Stimulated activated CD4-positive, alpha-beta T cell treated with anti-CD3 and anti-CD28 coated beads, Interleukin-1b, Interleukin-23, amount 100 ng/mL, for 24 hours (primary cell): Measurements from ENCODE around the gene TAF11L13.
"Not testable (repeated sequence)": the region's sequence is repeated elsewhere in the genome, so short reads cannot be mapped to it uniquely, and the experiment has no call there.

Experiments used
- DNase-seq, 4 experiments: peaks; one replicate each; pipeline ENCODE4 v3.0.0-alpha.2; 2020; ENCODE audit warnings: low read depth in 4 of 4, low spot score in 1 of 4

Gene TAF11L13

DNA sequence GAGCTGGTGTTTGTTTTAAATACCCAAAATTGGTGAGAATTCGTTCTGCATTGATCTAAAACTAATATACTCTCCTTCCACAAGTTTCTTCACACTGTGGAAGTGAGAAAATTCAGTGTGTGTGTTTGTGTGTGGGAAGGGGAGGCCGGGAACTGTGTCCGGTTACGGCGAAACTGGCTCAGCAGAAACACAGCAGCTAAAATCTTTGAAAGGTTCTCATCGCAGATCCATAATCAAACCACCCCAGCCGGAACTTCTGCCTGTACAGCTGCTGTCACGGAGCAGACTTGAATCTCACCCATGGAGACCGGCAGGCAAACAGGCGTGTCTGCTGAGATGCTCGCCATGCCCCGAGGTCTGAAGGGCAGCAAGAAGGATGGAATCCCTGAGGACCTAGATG lies at the start of gene TAF11L13:
TSS of gene TAF11L13 (plus strand) at position 301 of the 400 bp plus-strand sequence.
- DNase-seq = not testable (repeated sequence)

DNA sequence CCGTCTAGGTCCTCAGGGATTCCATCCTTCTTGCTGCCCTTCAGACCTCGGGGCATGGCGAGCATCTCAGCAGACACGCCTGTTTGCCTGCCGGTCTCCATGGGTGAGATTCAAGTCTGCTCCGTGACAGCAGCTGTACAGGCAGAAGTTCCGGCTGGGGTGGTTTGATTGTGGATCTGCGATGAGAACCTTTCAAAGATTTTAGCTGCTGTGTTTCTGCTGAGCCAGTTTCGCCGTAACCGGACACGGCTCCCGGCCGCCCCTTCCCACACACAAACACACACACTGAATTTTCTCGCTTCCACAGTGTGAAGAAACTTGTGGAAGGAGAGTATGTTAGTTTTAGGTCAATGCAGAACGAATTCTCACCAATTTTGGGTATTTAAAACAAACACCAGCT lies 46.2 kb upstream of the TAF11L13 start, which contains the start of gene TAF11L7:
TSS of gene TAF11L7 (minus strand) at position 101 of the 400 bp plus-strand sequence.
- not testable (repeated sequence) for DNase-seq

- DNase-seq = not testable (repeated sequence)
Measured at GRCh38 chr5:17590860-17591259, 41.0 kb upstream of the TAF11L13 start, which contains the start of gene TAF11L8. Gene TAF11L8 (minus strand): TSS chr5:17590960.

DNA sequence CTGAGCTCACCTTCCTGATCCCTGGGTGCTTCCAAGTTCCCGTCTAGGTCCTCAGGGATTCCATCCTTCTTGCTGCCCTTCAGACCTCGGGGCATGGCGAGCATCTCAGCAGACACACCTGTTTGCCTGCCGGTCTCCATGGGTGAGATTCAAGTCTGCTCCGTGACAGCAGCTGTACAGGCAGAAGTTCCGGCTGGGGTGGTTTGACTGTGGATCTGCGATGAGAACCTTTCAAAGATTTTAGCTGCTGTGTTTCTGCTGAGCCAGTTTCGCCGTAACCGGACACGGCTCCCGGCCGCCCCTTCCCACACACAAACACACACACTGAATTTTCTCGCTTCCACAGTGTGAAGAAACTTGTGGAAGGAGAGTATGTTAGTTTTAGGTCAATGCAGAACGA lies 37.6 kb upstream of the TAF11L13 start, which contains the start of gene TAF11L9:
TSS of gene TAF11L9 (minus strand) at position 140 of the 400 bp plus-strand sequence.
- DNase-seq = not testable (repeated sequence)

DNA sequence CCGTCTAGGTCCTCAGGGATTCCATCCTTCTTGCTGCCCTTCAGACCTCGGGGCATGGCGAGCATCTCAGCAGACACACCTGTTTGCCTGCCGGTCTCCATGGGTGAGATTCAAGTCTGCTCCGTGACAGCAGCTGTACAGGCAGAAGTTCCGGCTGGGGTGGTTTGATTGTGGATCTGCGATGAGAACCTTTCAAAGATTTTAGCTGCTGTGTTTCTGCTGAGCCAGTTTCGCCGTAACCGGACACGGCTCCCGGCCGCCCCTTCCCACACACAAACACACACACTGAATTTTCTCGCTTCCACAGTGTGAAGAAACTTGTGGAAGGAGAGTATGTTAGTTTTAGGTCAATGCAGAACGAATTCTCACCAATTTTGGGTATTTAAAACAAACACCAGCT lies 34.2 kb upstream of the TAF11L13 start, which contains the start of gene TAF11L10:
TSS of gene TAF11L10 (minus strand) at position 101 of the 400 bp plus-strand sequence.
- not testable (repeated sequence) for DNase-seq

DNA sequence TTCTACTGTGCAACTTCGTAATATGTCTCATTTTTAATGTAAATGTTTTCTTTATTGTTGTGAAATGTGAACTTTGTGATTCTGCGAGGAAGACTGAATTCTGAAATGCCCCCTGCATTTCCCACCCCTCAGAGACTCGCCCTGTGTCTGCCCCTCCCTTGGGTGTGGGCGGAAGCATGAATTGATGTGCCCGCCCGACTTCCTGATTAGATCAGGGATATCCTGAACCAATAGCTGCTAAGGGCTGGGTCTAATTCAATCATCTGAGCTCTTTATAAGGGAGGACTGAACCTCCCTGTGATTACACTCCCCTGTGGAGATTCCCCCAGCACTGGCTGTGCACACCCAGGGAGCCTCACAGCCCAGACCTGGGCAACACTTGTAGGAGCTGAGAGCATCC lies 28.0 kb upstream of the TAF11L13 start, which contains the start of gene TAF11L11:
TSS of gene TAF11L11 (plus strand) at position 304 of the 400 bp plus-strand sequence.
- DNase-seq = not testable (repeated sequence)

DNA sequence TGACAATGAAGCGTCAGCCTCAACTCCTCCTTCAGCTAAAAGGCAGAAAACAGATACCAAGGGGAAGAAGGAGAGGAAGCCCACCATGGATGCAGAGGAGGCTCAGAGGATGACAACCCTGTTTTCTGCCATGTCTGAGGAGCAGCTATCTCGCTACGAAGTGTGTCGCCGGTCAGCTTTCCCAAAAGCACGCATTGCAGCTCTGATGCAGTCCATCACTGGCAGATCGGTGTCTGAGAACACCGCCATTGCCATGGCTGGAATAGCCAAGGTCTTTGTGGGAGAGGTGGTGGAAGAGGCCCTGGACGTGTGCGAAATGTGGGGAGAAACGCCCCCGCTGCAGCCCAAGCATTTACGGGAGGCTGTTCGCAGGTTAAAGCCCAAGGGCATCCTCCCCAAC lies 26.9 kb upstream of the TAF11L13 start:
- no peak for DNase-seq

DNA sequence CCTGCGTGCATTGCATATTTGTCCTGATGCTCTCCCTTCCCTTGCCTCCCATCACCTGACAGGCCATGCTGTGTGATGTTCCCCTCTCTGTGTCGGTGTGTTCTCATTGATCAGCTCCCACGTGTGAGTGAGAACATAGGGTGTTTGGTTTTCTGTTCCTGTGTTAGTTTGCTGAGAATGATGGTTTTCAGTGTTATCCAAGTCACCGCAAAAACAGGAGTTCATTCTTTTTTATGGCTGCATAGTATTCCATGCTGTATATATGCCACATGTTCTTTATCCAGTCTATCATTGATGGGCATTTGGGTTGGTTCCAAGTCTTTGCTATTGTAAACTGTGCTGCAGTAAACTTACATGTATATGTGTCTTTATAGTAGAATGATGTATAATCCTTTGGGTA lies 24.4 kb upstream of the TAF11L13 start:
- DNase-seq = not testable (repeated sequence)

DNA sequence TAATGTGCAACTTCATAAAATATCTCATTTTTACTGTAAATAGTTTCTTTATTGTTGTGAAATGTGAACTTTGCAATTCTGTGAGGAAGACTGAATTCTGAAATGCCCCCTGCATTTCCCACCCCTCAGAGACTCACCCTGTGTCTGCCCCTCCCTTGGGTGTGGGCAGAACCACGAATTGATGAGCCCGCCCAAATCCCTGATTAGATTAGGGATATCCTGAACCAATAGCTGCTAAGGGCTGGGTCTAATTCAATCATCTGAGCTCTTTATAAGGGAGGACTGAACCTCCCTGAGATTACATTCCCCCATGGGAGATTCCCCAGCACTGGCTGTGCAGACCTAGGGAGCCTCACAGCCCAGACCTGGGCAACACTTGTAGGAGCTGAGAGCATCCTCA lies 21.8 kb upstream of the TAF11L13 start, which contains the start of gene TAF11L12:
TSS of gene TAF11L12 (plus strand) at position 301 of the 400 bp plus-strand sequence.
- not testable (repeated sequence) for DNase-seq

DNA sequence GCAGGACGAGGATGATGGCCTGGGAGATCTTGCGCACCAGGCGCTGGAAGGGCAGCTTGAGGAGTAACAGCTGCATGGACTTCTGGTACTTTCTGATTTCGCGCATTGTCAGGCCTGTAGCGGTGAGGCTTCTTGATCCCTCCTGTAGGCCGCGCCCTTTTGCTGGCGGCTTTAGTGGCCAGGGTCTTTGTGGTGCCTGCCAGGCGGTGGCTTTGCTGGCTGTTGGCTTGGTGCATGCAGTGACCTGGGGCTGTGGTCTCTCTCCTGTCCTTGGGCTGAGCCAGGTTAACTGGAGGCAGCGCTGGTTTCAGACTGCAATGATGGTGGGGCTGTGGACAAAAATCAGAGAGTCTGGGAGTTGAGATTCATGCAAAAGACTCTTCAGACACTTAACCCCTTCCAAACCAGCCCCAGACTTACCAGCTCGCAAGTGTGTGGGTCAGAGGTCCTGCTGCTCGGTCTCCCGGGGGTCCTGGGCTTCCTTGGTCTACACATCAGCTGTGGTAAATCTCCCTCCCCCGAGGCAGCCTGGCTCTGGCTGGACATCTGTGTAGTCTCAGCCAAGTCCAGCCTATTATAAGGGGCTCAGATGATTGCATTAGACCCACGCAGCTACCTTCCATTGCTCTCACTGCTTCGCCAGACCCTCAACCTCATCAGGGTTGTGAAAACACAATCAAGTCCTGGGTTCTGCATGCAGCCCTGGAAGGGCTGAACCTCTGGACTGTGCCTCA lies 16.8 kb upstream of the TAF11L13 start:
- DNase-seq = no peak

DNA sequence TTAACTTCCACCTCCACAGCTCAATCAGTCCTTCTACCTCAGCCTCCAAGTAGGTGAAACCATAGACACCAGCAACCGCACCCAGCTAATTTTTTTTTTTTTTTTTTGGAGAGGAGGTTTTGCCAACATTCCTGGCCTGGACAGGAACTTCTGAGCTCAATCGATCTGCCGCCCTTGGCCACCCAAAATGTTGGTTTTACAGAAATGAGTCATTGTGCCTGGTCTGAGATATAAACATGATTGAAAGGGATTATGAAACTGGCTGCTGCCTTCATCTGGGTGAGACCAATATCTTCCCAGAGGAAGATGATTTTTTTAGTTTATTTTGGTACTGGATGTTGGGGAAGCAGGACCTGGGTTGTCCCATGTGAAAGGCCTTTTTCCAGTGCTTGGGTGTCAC lies 12.5 kb upstream of the TAF11L13 start:
- no peak for DNase-seq

- DNase-seq = no peak
Measured at GRCh38 chr5:17620627-17621026, 11.3 kb upstream of the TAF11L13 start.

- DNase-seq = no peak
Measured at GRCh38 chr5:17625686-17626085, 6.2 kb upstream of the TAF11L13 start.

- no peak for DNase-seq
Measured at GRCh38 chr5:17634160-17634559, 2.3 kb downstream of the TAF11L13 start, which contains the start of gene TAF11L14. Gene TAF11L14 (plus strand): TSS chr5:17634460.

- DNase-seq = not testable (repeated sequence)
Measured at GRCh38 chr5:17649232-17649631, 17.3 kb downstream of the TAF11L13 start.

- not testable (repeated sequence) for DNase-seq
Measured at GRCh38 chr5:17655201-17655759, 23.4 kb downstream of the TAF11L13 start.

DNA sequence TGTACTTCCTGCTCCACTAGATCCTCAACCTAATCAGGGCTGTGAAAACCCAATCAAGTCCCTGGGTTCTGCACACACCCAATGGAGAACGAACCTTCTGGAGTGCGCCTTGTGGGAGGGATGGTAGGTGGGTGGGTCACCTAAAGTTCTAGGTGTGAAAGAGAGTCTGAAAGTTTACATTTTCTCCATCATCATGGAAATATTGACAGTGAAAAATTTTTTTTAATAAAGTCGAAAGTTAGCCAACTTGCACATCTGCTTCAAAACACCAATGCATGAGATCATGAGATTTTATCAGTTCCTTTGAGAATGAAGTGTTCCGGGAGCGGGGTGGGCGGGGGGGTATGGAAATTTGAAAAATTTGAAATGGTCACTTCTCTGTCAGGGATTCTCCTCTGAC lies 24.0 kb downstream of the TAF11L13 start:
- no peak for DNase-seq

DNA sequence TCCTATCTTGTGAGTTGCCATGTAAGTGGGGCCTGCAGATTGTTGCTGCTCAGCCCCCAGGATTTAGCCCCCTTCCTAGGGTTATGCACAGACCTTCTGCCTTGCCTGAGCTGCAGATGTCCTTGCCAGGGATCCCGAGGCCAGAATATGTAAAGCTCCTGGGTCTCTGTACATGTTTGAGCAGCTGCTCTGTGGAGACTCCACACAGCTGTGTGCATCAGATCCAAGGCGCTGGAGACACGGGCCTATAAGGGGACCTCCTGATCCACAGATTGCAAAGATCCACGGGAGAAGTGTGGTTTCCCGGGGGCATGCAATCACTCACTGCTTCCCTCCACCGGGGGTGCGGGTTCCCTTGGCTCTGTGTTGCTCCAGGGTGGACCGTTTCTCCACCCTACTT lies 31.3 kb downstream of the TAF11L13 start:
- no peak for DNase-seq

DNA sequence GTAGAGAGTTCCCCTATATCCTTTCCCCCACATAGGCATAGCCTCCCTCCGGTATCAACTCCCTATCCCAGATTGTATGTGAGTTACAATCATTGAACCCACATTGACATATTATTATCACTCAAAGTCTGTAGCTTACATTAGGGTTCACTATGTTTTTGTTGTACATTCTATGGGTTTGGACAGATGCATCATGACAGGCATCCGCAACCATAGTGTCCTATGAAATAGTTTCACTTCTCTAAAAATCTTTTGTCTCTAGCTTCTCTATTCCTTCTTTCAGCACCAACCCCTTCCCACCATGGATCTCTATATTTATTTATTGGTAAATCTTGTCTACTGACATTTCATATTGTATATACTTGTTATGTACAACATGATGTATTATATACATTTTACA lies 33.9 kb downstream of the TAF11L13 start:
- DNase-seq = no peak

DNA sequence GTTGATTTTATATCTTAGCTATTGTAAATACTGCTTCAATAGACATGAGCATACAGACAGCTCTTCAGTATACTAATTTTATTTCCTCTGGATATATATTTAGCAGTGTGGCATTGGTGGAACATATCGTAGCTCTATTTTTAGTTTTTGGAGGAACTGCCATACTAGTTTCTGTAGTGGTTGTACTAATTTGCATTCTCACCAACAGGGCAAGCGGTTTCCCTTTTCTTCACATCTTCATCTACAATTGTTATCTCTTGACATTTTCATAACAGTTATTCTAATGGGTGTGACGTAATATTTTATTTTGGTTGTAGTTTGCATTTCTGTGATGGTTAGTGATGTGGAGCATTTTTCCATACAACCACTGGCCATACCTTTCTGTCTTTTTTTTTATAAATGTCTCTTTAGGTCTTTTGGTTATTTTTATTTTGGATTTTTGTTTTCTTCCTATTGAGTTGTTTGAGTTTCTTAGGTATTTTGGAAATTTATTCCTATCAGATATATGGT lies 34.9 kb downstream of the TAF11L13 start:
- no peak for DNase-seq

- no peak for DNase-seq
Measured at GRCh38 chr5:17670353-17670752, 38.5 kb downstream of the TAF11L13 start.
